Coronary artery (tissue), 2 donors: ENCODE data around the gene CTPS2.

ENCODE experiments used
- DNase-seq: peaks from one replicate; pipeline ENCODE4 v3.0.0-alpha.2; 2017; ENCODE audit warnings: low spot score
- H3K27ac ChIP-seq, 2 donors: fragments of 200-600 bp; sonication (generic); one replicate each; pipeline ENCODE4 v1.5.1; 2016 to 2019
- H3K4me3 ChIP-seq: fragments of 200-600 bp; sonication (generic); 2 replicates; pipeline ENCODE4 v1.5.1; 2016; ENCODE audit warnings: mild to moderate bottlenecking, moderate library complexity
- TF ChIP-seq, protein P1 (sequence below): fragments of 200-600 bp; sonication (generic); IDR thresholded peaks from one replicate; pipeline ENCODE4 v1.5.1; 2019; ENCODE audit warnings: antibody characterized with exemption

Gene CTPS2

DNA sequence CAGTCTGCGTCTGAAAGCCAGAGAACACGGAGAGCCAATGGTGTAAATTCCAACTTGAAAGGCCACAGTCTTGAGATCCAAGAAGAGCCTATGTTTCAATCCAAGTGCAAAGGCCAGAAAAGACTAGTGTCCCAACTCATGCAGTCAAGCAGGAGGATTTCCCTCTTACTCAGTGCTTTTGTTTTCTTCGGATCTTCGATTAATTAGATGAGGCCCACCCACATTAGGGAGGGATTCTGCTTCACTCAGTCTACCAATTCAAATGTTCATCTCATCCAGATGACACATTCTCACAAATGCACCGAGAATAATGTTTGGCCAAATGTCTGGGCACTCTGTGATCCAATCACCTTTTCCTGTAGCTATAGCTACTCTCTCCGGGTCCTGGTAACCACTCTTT is 154.0 kb downstream of the CTPS2 start:
- TF ChIP-seq, protein P1, sequence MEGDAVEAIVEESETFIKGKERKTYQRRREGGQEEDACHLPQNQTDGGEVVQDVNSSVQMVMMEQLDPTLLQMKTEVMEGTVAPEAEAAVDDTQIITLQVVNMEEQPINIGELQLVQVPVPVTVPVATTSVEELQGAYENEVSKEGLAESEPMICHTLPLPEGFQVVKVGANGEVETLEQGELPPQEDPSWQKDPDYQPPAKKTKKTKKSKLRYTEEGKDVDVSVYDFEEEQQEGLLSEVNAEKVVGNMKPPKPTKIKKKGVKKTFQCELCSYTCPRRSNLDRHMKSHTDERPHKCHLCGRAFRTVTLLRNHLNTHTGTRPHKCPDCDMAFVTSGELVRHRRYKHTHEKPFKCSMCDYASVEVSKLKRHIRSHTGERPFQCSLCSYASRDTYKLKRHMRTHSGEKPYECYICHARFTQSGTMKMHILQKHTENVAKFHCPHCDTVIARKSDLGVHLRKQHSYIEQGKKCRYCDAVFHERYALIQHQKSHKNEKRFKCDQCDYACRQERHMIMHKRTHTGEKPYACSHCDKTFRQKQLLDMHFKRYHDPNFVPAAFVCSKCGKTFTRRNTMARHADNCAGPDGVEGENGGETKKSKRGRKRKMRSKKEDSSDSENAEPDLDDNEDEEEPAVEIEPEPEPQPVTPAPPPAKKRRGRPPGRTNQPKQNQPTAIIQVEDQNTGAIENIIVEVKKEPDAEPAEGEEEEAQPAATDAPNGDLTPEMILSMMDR, result no peak
- no peak for DNase-seq
- Histone ChIP-seq H3K27ac (no peak overlapping the region), H3K4me3 (no peak overlapping the region)

DNA sequence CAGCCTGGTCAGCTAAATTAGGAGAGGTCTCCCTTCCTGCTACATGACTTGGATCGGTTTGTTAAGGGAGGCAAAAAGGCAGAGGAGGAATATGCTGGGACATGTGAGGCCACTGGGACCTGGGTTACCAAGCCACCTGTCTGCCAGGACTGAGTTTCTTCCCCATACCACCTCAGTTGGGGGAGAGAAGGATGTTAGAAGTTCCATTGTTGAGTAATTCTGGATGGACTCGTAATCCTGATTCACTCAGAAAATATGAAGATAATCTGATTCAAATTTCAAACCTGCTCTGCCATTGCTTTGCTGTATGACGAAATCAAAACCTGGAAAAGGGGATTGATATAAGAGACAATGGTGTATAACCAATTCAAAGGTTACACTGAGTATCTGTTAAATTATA is 159.9 kb downstream of the CTPS2 start:
- no peak overlapping the region for H3K27ac ChIP-seq
- H3K4me3 ChIP-seq, result no peak overlapping the region
- TF ChIP-seq, protein P1, result no peak
- DNase-seq, result no peak

DNA sequence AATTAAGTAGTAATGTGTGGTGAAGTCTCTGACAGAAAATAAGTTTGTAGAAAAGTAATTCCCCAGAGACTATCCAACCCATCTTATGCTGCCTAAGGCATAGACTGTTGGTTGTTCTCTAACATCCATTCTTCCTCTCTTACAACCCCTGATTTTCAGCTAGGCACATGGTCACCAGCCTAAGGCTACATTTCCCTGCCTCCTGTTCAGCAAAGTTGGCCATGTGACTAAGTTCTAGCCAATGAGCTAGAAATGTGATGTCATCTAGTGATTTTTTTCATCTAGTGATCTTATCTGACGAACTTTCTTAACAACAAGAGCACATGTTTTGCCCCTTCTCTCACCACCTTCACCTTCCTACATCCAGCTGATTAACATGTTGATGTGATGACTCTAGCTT is 164.8 kb downstream of the CTPS2 start:
- H3K27ac ChIP-seq, result no peak overlapping the region
- no peak for DNase-seq
- H3K4me3 ChIP-seq, result no peak overlapping the region
- TF ChIP-seq, protein P1, result no peak

DNA sequence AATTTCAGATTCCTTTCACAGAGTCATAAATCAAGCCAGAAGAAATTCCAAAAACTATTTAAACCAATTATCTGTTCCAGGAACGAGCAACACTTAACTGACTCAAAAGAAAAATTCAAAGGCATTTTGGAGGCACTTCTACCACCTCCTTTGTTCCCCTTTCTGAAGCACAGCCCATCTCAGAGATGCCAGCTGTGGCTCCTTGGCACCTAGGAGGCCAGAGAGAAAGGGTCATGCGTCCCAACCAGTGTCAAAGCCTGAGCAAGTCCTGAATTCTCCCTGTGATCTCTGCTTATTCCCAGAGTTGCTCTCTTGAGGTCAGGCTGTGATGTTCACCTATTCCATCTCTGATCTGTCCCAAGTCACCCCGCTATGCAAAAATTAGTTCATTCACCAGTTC is 167.5 kb downstream of the CTPS2 start:
- H3K4me3 ChIP-seq, result no peak overlapping the region
- no peak overlapping the region for H3K27ac ChIP-seq
- no peak for DNase-seq
- TF ChIP-seq, protein P1, result no peak
